GM19438 (cell line): ENCODE data around the gene RIPOR3.
"Not testable (repeated sequence)": the region's sequence is repeated elsewhere in the genome, so short reads cannot be mapped to it uniquely, and the experiment has no call there.

ENCODE experiments used
- ATAC-seq: cut with Tn5 transposase; IDR thresholded peaks from one replicate; pipeline ENCODE4 v1.9.1; 2021; ENCODE audit warnings: low read depth; ENCODE audit not compliant: unreplicated experiment

RIPOR3 gene

DNA sequence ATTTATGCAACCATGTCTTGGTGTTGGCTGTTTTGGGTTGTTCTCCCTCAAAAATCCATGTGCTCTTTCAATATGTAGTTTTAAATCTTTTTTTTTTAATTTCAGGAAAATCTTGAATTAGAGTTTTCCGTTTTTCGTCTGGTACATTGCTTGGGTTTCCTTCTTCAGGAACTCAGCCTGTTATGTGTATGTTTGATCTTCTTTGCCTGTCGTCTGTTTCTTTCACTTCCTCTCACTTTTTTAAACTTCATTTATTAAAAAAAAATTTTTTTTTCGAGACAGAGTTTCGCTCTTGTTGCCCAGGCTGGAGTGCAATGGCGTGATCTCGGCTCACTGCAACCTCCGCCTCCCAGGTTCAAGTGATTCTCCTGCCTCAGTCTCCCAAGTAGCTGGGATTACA, 151.5 kb downstream of the RIPOR3 start:
- ATAC-seq, result not testable (repeated sequence)

DNA sequence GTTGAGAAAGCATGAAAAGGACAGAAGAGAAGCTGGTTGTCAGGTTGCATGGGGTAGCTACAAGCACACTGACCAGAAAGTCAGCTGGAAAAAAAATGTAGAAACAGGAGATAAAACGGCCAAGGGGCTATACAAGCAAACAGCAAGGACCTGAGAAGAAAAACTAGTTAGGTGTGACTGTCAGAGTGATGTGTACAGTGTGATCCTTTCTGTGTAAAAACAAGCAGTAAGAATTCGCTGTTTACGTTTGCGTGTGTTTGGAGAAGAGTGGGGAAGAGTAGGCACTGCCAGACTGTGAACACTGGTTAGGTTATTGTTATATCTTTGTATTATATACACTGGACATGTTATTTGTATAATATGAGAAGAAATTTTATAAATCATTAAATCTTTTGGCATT, 153.1 kb downstream of the RIPOR3 start:
- no peak for ATAC-seq

DNA sequence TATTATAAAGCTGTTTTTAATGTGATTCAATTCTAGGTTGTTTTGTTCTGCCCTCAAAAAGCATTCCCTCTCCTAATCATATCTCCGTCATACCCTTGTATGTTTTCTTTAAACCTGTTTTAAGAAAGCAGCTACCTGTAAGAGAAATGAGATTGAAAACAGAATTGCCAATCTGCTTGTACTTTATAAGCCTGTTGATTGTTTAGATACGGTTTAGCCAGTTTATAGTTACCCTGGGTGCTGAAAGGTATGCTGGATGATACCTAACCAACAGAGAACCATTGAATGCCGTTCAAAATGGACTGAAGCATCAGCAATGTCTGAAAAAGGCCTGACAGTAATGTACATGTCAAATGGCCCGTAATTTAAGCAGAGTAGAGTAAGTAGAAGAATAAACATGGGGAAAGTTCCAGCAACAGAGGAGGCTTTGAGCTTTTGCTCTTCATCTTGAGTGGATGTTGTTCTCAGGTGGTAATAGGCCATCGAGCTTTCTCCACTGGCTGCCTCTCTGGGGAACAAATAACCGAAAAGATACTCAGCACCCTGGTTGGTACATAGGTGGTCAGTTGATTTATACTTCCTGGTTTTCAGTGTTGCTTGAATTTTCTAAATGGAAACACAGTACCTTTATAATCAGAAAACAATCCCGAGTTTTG, 153.7 kb downstream of the RIPOR3 start:
- no peak for ATAC-seq

DNA sequence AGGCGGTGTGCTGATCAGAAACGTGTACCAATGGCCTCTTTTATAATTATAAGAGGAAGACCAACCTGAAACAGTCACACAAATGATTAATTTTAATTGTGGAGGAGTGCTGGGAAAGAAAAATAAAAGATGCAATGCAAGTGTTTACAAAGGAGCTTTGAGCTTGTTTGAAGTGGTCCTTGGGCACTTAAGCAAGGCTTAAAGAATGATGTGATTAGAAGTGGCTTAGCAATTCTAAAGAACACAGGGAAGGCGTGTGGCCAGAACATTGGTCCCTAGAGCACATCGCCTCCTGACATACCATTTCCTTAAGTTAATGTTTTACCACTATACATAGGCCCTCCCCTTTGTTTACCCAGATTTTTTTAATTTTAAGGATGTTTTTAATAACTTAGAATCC, 155.0 kb downstream of the RIPOR3 start:
- ATAC-seq, result no peak
